Sigmoid colon (tissue), 7 donors: ENCODE measurements around the gene PARL. TPM values are rescaled to one million over a fixed set of nuclear protein-coding genes. Genes with fewer than 3 reads are reported as not detected.

Experiments used
- DNase-seq: peaks from one replicate; pipeline ENCODE4 v3.0.0-alpha.2; 2019
- H3K27ac ChIP-seq, 4 donors: fragments of 200-600 bp; sonication (generic); one replicate each; pipeline ENCODE4 v1.5.1; 2016 to 2019; ENCODE audit warnings: mild to moderate bottlenecking in 1 of 4
- H3K27me3 ChIP-seq, 3 donors: fragments of 200-600 bp; sonication (generic); one replicate each; pipeline ENCODE4 v1.5.1; 2019; ENCODE audit warnings: mild to moderate bottlenecking in 1 of 3
- H3K36me3 ChIP-seq, 4 donors: fragments of 200-600 bp; sonication (generic); one replicate each; pipeline ENCODE4 v1.5.1; 2016 to 2019
- H3K4me1 ChIP-seq, 4 donors: fragments of 200-600 bp; sonication (generic); one replicate each; pipeline ENCODE4 v1.5.1; 2017 to 2019
- H3K4me3 ChIP-seq, 4 donors: fragments of 200-600 bp; sonication (generic); one replicate each; pipeline ENCODE4 v1.5.1; 2017 to 2019; ENCODE audit warnings: mild to moderate bottlenecking in 2 of 4, moderate library complexity in 1 of 4
- H3K9me3 ChIP-seq, 4 donors: fragments of 200-600 bp in 3 of 4; sonication (generic) in 3 of 4; one replicate each; pipeline versions ENCODE4 v1.5.1 to v1.6.1; 2013 to 2019
- EP300 ChIP-seq, 4 donors: sonication (generic); formaldehyde crosslinking; IDR thresholded peaks; one replicate each; pipeline ENCODE4 v1.6.1; 2017; ENCODE audit warnings: antibody characterized with exemption in 4 of 4
- POLR2A ChIP-seq, 2 donors: fragments of 450-650 bp; IDR thresholded peaks; one replicate each; pipeline ENCODE4 v1.6.1; 2016; ENCODE audit warnings: antibody characterized with exemption in 2 of 2, mild to moderate bottlenecking in 2 of 2, moderate library complexity in 2 of 2
- POLR2AphosphoS5 ChIP-seq, 4 donors: sonication (generic); formaldehyde crosslinking; IDR thresholded peaks; one replicate each; pipeline ENCODE4 v1.6.1; 2017; ENCODE audit warnings: antibody characterized with exemption in 4 of 4
- WGBS, 2 donors: extraction: QIAGEN DNeasy Blood & Tissue Kit; methylation state at CpG; one replicate each; pipeline ENCODE4 v1.1.7; 2013; 5-methylcytosine and 5-hydroxymethylcytosine counted together
- intact Hi-C: fragments of 100-400 bp; cut with DNase I; formaldehyde crosslinking; loops from one replicate; pipeline ENCODE4 v1.15.1; 2023
- polyA plus RNA-seq, 3 donors: library from polyadenylated mRNA; stranded (reverse); fragments of 200-250 nt; gene quantifications; one replicate each; pipeline ENCODE4 v1.2.3, GENCODE V29; 2013
- total RNA-seq, 4 donors: library from RNA; depleted of rRNA; stranded (reverse); fragments of >200 nt; gene quantifications; one replicate each; pipeline ENCODE4 v1.1.0, GENCODE V29; 2016
- TF ChIP-seq, protein P1 (sequence below), 4 experiments: fragments of 450-650 bp in 3 of 4; fragments of 200-600 bp in 1 of 4; IDR thresholded peaks; one replicate each; pipeline ENCODE4 v1.5.1; 2016 to 2019; ENCODE audit warnings: antibody characterized with exemption in 4 of 4, mild to moderate bottlenecking in 3 of 4, moderate library complexity in 2 of 4
- donor health status: healthy with polysubstance abuse.
- donor health status: Bipolar disorder and iron deficiency.
- donor health status: healthy.

The PARL gene
- total and polyA plus RNA-seq, 7 donors, result 52.1 to 87.9 (median 58.3) TPM

- Histone ChIP-seq H3K4me1 (no peaks in the 10 kb centered on the region), H3K27me3 (no peaks in the 10 kb centered on the region), H3K36me3 (peaks cover 16 to 81% (median 48%) of the 10 kb centered on the region in 4 donors), H3K27ac (no peak overlapping the region), H3K4me3 (no peak overlapping the region), H3K9me3 (no peaks in the 10 kb centered on the region)
- no peak for DNase-seq
- 47 to 81% methylated on average over 5 of the region's 5 CpGs for WGBS, 2 donors
- TF ChIP-seq POLR2AphosphoS5 (IDR thresholded peaks at IDR 0.05) (no peak), EP300 (IDR thresholded peaks at IDR 0.05) (no peak), POLR2A (IDR thresholded peaks at IDR 0.05) (no peak)
- TF ChIP-seq, protein P1, sequence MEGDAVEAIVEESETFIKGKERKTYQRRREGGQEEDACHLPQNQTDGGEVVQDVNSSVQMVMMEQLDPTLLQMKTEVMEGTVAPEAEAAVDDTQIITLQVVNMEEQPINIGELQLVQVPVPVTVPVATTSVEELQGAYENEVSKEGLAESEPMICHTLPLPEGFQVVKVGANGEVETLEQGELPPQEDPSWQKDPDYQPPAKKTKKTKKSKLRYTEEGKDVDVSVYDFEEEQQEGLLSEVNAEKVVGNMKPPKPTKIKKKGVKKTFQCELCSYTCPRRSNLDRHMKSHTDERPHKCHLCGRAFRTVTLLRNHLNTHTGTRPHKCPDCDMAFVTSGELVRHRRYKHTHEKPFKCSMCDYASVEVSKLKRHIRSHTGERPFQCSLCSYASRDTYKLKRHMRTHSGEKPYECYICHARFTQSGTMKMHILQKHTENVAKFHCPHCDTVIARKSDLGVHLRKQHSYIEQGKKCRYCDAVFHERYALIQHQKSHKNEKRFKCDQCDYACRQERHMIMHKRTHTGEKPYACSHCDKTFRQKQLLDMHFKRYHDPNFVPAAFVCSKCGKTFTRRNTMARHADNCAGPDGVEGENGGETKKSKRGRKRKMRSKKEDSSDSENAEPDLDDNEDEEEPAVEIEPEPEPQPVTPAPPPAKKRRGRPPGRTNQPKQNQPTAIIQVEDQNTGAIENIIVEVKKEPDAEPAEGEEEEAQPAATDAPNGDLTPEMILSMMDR (IDR thresholded peaks at IDR 0.05), result no peak
- intact Hi-C loops, result no loop called here
Observed at GRCh38 chr3:183809270-183809669, 75.4 kb downstream of the PARL start.

DNA sequence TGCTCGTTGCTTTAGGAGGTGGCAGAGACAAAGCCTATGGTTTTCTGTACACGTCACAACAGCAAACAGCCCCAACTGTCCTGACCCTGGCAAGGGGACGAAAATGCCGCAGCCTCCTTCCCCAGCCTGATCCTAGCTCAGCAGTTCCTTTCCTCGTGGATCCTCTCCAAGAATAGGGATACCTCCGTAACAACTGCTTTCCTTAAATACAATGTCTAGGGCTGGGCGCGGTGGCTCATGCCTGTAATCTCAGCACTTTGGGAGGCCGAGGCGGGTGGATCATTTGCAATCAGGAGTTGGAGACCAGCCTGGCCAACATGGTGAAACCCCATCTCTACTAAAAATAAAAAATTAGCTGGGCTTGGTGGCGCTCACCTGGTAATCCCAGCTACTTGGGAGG is 76.3 kb downstream of the PARL start:
- DNase-seq, result no peak
- no peaks in the 10 kb centered on the region for H3K9me3 ChIP-seq
- H3K27me3 ChIP-seq, result no peaks in the 10 kb centered on the region
- no peaks in the 10 kb centered on the region for H3K4me1 ChIP-seq
- H3K4me3 ChIP-seq, result no peak overlapping the region
- WGBS, 2 donors, result 93 to 94% methylated on average over 11 of the region's 11 CpGs
- peaks cover 16 to 90% (median 54%) of the 10 kb centered on the region in 4 donors for H3K36me3 ChIP-seq
- H3K27ac ChIP-seq, result no peak overlapping the region
- TF ChIP-seq EP300 (IDR thresholded peaks at IDR 0.05) (no peak), POLR2A (IDR thresholded peaks at IDR 0.05) (no peak), POLR2AphosphoS5 (IDR thresholded peaks at IDR 0.05) (no peak)
- TF ChIP-seq, protein P1 (IDR thresholded peaks at IDR 0.05), result no peak
- intact Hi-C loops, result no loop called here

DNA sequence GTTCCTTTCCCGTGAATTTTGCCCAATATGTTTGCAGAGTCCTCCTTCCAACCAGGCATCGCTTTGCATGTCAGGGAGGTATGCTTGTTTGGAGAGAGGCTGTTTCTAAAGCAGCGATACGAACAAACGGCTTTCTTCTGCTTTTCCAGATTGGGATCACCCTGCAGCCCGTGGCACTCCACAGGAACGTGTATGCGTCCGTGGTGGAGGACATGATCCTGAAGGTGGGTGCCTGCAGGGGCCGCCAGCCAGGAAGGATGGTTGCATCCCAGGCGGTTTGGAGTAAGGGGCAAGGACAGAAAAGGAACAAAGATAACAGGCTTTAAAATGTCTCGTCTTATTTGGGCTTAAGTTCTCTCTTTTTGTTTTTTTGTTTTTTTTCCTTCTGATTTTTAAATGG is 76.8 kb downstream of the PARL start:
- Histone ChIP-seq H3K36me3 (peaks cover 17 to 95% (median 54%) of the 10 kb centered on the region in 4 donors), H3K4me1 (no peaks in the 10 kb centered on the region), H3K4me3 (no peak overlapping the region), H3K27me3 (no peaks in the 10 kb centered on the region), H3K27ac (no peak overlapping the region), H3K9me3 (no peaks in the 10 kb centered on the region)
- TF ChIP-seq POLR2A (IDR thresholded peaks at IDR 0.05) (no peak), POLR2AphosphoS5 (IDR thresholded peaks at IDR 0.05) (no peak), EP300 (IDR thresholded peaks at IDR 0.05) (no peak)
- TF ChIP-seq, protein P1 (IDR thresholded peaks at IDR 0.05), result no peak
- intact Hi-C loops, result no loop called here
- no peak for DNase-seq
- 97 to 98% methylated on average over 12 of the region's 12 CpGs for WGBS, 2 donors

- H3K4me1 ChIP-seq, result no peaks in the 10 kb centered on the region
- DNase-seq, result no peak
- H3K27me3 ChIP-seq, result no peaks in the 10 kb centered on the region
- H3K9me3 ChIP-seq, result no peaks in the 10 kb centered on the region
- TF ChIP-seq, protein P1 (IDR thresholded peaks at IDR 0.05), result no peak
- TF ChIP-seq POLR2AphosphoS5 (IDR thresholded peaks at IDR 0.05), result no peak
- TF ChIP-seq POLR2A (IDR thresholded peaks at IDR 0.05), result no peak
- no peak for TF ChIP-seq EP300 (IDR thresholded peaks at IDR 0.05)
- no peak overlapping the region for H3K4me3 ChIP-seq
- WGBS, 2 donors, result 91 to 94% methylated on average over 12 of the region's 12 CpGs
- H3K36me3 ChIP-seq, result peaks cover 20 to 100% (median 57%) of the 10 kb centered on the region in 4 donors
- intact Hi-C loops, result no loop called here
- no peak overlapping the region for H3K27ac ChIP-seq
Observed at GRCh38 chr3:183807209-183807728, 77.4 kb downstream of the PARL start.

GRCh38 chr3:183802989-183803388 is 81.7 kb downstream of the PARL start:
- TF ChIP-seq POLR2AphosphoS5 (IDR thresholded peaks at IDR 0.05), result no peak
- TF ChIP-seq, protein P1 (IDR thresholded peaks at IDR 0.05), result no peak
- Histone ChIP-seq H3K4me3 (no peak overlapping the region), H3K27me3 (no peaks in the 10 kb centered on the region), H3K4me1 (no peaks in the 10 kb centered on the region), H3K9me3 (no peaks in the 10 kb centered on the region), H3K36me3 (peaks cover 15 to 98% (median 61%) of the 10 kb centered on the region in 4 donors), H3K27ac (no peak overlapping the region)
- DNase-seq, result no peak
- 85 to 92% methylated on average over 6 of the region's 6 CpGs for WGBS, 2 donors
- intact Hi-C loops, result no loop called here
